ENCODE results near the gene COX15.
"Not testable (repeated sequence)": the region's sequence is repeated elsewhere in the genome, so short reads cannot be mapped to it uniquely, and the experiment has no call there.

Gene COX15

DNA sequence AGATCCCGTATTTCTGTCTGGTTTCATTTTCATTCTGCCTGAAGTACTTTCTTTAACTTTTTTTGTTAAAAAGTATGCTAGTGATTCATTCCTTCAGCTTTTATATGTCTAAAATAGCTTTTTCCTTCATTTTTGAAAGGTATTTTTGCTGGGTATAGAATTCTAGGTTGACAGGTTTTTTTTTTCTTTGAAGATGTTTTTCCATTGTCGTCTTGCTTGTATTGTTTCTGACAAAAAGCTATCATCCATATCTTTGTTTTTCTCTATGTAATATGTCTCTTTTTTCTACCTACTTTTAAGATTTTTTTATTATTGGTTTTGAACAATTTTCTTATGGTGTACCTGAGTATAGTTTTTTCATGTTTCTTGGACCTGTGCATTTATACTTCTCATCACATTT, 8.3 kb upstream of the COX15 start:
- DNase-seq: no peak

DNA sequence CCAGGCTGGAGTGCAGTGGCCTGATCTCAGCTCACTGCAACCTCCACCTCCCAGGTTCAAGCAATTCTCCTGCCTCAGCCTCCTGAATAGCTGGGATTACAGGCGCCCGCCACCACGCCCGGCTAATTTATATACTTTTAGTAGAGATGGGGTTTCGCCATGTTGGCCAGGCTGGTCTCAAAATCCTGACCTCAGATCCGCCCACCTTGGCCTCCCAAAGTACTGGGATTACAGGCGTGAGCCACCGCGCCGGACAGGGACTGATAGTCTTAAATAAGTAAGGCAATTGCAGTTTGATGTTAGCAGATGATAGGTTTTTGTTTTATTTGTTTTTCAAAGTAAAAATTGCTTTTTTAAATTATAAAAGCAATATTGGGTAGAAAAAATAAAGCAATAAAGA, 2.2 kb upstream of the COX15 start:
- not testable (repeated sequence) for DNase-seq

DNA sequence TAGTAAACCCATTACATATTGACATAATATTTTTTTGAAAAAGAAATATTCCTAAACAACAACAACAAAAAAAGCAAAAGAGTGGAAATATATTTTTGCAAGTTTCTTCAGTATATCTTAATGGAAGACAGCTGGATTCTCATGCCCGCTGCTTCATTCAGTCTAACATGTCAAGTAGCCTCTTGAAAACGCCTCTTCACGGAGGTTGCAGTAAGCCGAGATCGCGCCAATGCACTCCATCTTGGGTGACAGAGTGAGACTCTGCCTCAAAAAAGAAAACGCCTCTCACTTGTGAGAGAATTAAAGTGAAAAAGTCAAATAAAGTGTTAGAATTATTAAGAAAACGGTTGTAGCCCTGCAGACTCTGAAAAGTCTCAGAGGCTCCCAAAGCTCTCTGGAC, 1.4 kb upstream of the COX15 start:
- no peak for DNase-seq

DNA sequence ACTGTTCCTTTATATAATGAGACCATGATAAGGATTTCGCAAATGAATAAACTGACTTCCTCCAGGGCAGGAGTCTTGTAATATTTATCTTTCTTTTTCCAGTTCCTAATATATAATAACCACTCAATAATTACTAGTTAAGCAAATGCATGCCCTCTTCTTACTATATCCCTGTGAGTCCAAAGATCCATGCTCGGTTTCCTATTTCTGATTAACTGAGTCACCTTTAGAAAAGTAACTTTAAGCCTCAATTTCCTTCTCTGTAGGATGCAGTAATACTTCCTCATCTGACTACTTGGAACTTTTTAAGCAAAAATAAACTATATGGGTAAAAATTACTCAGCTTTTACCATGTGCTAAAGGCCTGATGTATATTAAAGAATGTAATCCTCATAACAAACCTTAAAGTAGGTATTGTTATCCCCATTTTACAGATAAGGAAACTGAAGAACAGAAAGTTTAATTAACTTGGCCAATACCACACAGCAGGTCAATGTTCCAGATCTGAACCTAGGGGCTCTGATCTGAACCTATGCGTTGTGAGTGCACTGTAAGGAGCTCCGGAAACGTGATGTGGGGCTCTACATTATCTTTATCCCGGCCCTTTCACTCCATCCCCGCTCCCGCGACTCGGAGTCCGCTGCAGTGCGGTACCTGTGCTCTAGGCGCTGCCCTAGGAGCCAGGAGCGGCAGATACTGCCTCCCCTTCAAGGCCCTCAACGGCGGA, 458 bp downstream of the COX15 start:
- DNase-seq: no peak

- no peak for DNase-seq
These were observed 1.9 kb downstream of the COX15 start for GRCh38 chr10:99730026-99730425.

- DNase-seq: no peak
These were observed 11.5 kb downstream of the COX15 start for GRCh38 chr10:99720387-99720786.

DNA sequence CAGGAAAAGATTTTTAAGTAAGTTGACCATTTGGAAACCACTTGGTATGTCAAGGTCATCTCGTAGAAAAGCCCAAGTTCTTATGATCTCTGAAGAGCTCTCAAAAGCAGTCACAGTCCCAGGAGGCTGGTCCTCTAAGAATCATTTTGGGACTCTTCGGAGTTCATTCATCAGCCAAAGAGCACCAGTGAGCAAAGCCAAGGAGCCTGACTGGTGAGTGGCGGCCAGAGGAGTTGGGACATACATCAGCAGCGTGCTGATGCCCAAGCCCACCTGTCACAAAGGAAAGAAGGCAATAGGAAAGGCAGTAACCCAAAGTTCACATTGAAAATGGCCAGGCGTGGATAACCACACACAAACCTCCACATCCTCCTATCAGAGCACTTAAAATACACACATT, 17.5 kb downstream of the COX15 start:
- DNase-seq: no peak

DNA sequence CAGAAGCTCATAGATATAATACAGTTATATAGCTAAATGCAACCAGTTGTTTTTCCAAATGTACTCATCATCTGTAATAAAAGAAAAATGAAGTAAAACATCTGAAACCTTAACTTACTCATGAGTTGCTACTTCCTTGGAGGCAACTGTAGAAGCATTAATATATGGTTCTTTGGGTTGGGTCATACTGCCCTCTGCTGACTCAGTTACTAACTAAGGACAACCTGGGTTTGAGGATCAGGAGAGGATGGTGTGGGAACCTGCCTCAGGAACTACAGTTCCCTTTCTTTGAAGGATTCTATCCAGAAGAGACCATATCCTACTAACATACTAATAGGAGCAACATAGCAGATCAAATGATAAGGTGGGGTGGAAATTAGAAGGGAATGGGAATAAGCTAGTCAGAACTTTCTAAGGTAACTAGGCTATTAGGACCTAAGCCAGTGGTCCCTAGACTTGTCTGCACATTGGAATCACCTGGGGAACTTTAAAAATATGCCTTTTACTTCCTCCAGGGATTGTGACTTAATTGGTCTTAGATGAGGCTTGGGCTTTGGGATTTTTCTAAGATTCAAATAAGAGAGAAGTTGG, 20.7 kb downstream of the COX15 start:
- DNase-seq: no peak

DNA sequence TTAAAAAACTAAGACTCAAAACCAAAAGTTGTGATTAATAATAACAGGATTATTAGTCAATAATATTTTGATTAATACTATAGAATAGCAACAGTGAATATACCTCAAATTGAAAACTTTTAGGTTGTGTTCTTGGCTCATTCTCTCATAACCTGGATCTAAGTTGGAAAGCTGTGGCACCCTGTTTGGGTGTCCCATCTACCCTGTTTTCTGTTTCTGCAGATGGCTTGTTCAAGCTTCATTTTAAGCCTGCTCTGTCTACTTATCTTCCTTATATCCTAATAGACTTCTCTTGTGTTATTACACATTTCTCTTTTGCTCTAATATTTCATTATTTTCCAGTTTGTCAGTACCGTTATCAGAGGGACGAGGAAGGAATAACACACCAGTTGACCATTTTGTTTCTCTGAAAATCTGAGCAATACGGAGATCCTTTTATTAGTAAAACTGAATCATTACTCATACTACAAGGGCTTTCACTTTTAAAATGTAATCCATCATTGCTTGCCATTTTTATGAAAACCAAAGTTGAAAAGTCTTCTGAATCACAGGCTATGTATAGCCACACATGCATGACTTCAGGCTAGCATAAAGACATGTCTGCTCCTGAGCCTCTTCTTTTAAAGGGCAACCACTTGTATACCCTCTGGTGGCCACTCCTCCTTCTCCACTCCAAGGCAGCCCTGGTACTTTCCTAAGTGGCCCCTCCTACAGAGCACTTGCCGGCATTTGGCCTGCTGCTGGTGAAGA, 22.3 kb downstream of the COX15 start:
- no peak for DNase-seq

DNA sequence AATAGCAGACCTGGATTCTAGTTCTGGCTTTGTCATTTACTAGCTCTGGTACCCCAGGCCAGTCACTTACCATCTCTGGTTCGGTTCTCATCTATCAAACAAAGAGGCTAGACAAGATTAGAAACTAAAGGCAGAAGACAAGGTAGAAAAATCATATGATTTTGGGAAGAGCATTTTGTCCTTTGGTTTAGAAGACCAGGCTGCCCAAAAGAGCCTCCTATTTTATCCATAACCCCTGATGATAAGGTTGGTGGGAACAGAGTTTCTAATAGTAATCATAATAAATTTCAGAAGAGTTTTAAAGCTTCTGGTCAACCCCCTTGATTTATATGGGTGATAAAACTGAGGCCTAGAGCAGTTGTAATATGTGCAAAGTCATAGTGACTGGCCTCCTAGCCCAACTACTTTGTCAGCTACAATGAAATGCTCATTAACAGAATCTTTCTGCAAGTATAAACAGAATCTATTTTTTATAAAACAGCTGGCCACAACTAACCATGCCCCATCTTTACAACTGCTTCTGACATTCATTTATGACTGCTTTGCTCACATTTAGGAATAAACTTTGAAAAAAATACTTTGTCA, 23.4 kb downstream of the COX15 start:
- no peak for DNase-seq

DNA sequence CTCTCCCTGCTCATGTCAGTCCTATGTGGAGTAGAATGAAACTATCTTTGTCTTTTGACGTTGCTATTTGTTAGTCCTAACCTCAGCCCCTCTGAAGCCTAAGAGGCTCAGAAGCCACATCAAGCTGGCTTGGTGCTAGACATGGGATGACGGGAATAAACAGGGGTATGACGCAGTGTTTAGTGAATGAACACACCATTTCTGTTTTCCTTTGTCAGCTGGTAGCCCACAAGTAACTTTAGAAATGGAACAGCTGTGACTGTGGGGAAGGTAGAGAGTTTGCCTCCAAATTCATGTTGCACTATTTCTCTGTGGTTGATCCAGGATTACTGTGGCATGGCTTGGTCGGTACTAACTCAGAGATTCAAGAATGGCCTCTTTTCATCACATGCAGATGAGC, 31.3 kb downstream of the COX15 start:
- DNase-seq: no peak

GRCh38 chr10:99698504-99699080, 33.3 kb downstream of the COX15 start:
- no peak for DNase-seq

GRCh38 chr10:99695761-99696160, 36.2 kb downstream of the COX15 start:
- DNase-seq: no peak

DNA sequence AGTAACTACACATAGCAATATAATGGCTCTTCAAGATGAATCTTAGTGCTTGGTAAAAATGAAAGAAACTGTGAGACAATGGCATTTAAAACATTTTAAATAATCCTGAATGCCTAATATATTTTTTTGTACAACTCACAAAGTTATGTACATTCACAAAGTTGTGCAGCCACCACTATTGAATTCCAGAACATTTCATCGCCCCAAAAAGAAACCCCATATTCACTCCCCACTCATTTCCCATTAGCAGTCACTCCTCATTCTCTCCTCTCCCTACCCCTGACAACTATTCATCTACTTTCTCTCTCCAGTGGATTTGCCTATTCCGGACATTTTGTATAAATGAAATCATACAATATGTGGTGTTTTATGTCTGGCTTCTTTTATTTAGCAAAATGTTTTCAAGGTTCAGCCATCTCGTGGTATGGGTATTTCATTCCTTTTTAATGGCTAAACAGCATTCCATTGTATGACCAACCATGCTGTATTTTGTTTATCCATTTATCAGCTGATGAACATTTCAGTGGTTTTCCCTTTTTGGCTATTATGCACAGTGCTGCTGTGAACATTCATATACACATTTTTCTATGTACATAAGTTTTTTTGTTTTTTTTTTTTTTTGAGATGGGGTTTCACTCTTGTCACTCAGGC, 37.9 kb downstream of the COX15 start:
- DNase-seq: no peak

DNA sequence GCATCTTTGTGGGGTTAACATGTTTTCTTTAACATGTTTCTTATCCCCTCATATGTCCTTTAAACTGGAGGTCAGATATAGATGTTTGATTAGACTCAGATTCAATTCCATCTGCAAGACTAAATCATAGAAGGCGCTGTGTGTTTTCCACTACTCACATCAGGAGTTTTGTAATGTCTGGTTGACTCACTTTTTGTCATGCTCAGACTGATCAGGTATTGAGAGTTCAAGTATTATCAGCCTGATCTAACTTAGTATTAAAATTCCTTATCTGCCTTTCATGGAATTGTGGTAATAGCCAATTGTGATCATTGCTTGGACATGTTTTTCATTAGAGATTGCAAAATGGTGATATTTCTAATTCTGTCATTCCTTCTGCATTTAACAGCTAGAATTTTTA, 42.5 kb downstream of the COX15 start:
- no peak for DNase-seq

- DNase-seq: no peak
These were observed 46.3 kb downstream of the COX15 start for GRCh38 chr10:99685597-99685967.

GRCh38 chr10:99682752-99683151, 49.2 kb downstream of the COX15 start:
- no peak for DNase-seq

All from cortex of kidney (tissue), 1 donor.